HUES64 (cell line): ENCODE data around the gene MEFV.

Experiments
- H3K27ac ChIP-seq: 2 replicates; pipeline ENCODE4 v1.7.0; 2013; ENCODE audit warnings: low read depth, low read length, inconsistent platforms
- H3K27me3 ChIP-seq: 2 replicates; pipeline ENCODE4 v1.6.1; 2013; ENCODE audit warnings: mild to moderate bottlenecking, low read length; ENCODE audit not compliant: insufficient read depth
- H3K36me3 ChIP-seq: 2 replicates; pipeline ENCODE4 v1.6.1; 2013; ENCODE audit warnings: mild to moderate bottlenecking, low read length; ENCODE audit not compliant: insufficient read depth
- H3K4me1 ChIP-seq: 2 replicates; pipeline ENCODE4 v1.6.1; 2013; ENCODE audit warnings: mild to moderate bottlenecking, low read length, moderate library complexity; ENCODE audit not compliant: insufficient read depth
- H3K4me3 ChIP-seq: 2 replicates; pipeline ENCODE4 v1.5.1; 2013; ENCODE audit warnings: mild to moderate bottlenecking, low read length, moderate library complexity
- H3K9ac ChIP-seq: 2 replicates; pipeline ENCODE4 v1.6.1; 2013; ENCODE audit warnings: mild to moderate bottlenecking, low read depth, low read length
- H3K9me3 ChIP-seq: 2 replicates; pipeline ENCODE4 v1.6.1; 2013; ENCODE audit warnings: low read depth, low read length; ENCODE audit not compliant: insufficient read depth
- WGBS: fragments of 150-250, 120-280 bp; methylation state at CpG from one replicate; pipeline ENCODE4 v1.1.7; 2013; ENCODE audit warnings: missing lambda C conversion rate; 5-methylcytosine and 5-hydroxymethylcytosine counted together

The MEFV gene

GRCh38 chr16:3246002-3246401, 10.4 kb downstream of the MEFV start:
- Histone ChIP-seq H3K4me3 (no peak overlapping the region), H3K27me3 (no peaks in the 10 kb centered on the region; the same call in 1 of the 2 replicates), H3K27ac (no peak overlapping the region), H3K9ac (no peak overlapping the region), H3K36me3 (no peaks in the 10 kb centered on the region), H3K4me1 (no peaks in the 10 kb centered on the region), H3K9me3 (no peaks in the 10 kb centered on the region)
- 78% methylated on average over 7 of the region's 7 CpGs for WGBS

- H3K9me3 ChIP-seq, result no peaks in the 10 kb centered on the region
- 91% methylated on average over 6 of the region's 6 CpGs for WGBS
- no peaks in the 10 kb centered on the region; the same call in 1 of the 2 replicates for H3K27me3 ChIP-seq
- H3K9ac ChIP-seq, result no peak overlapping the region
- no peak overlapping the region for H3K4me3 ChIP-seq
- no peaks in the 10 kb centered on the region for H3K36me3 ChIP-seq
- no peak overlapping the region for H3K27ac ChIP-seq
- H3K4me1 ChIP-seq, result no peaks in the 10 kb centered on the region
Observed at GRCh38 chr16:3243882-3244281, 12.6 kb downstream of the MEFV start.

- H3K4me1 ChIP-seq, result no peaks in the 10 kb centered on the region
- no peak overlapping the region for H3K9ac ChIP-seq
- no peaks in the 10 kb centered on the region; the same call in 1 of the 2 replicates for H3K27me3 ChIP-seq
- no peaks in the 10 kb centered on the region for H3K9me3 ChIP-seq
- H3K4me3 ChIP-seq, result no peak overlapping the region
- WGBS, result 83% methylated on average over 11 of the region's 11 CpGs
- H3K36me3 ChIP-seq, result no peaks in the 10 kb centered on the region
- no peak overlapping the region for H3K27ac ChIP-seq
Observed at GRCh38 chr16:3242709-3243108, 13.7 kb downstream of the MEFV start.

- WGBS, result 63% methylated on average over 5 of the region's 5 CpGs
- Histone ChIP-seq H3K36me3 (no peaks in the 10 kb centered on the region), H3K27me3 (no peaks in the 10 kb centered on the region; the same call in 1 of the 2 replicates), H3K27ac (no peak overlapping the region), H3K9ac (no peak overlapping the region), H3K4me3 (no peak overlapping the region), H3K9me3 (0 out of 2 replicates have a peak, but pooled peaks cover 4% of the 10 kb centered on the region), H3K4me1 (no peaks in the 10 kb centered on the region)
Observed at GRCh38 chr16:3241761-3242160, 14.7 kb downstream of the MEFV start.

- H3K4me3 ChIP-seq, result no peak overlapping the region
- H3K9me3 ChIP-seq, result peaks cover 17% of the 10 kb centered on the region; the same call in 1 of the 2 replicates
- no peak overlapping the region for H3K9ac ChIP-seq
- H3K4me1 ChIP-seq, result no peaks in the 10 kb centered on the region
- WGBS, result 87% methylated on average over 29 of the region's 29 CpGs
- no peaks in the 10 kb centered on the region for H3K27me3 ChIP-seq
- no peak overlapping the region for H3K27ac ChIP-seq
- peaks cover 24% of the 10 kb centered on the region for H3K36me3 ChIP-seq
Observed at GRCh38 chr16:3235856-3236669, 20.4 kb downstream of the MEFV start.

GRCh38 chr16:3234857-3235561, 21.4 kb downstream of the MEFV start, which contains the start of gene ZNF200:
Gene ZNF200 (minus strand): TSS chr16:3235158. CDS start chr16:3233755, 1,403 bp downstream.
- Histone ChIP-seq H3K27ac (peak within 1 kb of the TSS; percentile 70), H3K27me3 (no peaks in the 10 kb centered on the region), H3K36me3 (peaks cover 35% of the 10 kb centered on the region), H3K9me3 (peaks cover 27% of the 10 kb centered on the region; the same call in 1 of the 2 replicates), H3K4me1 (no peaks in the 10 kb centered on the region), H3K9ac (peak within 1 kb of the TSS; percentile 91), H3K4me3 (peak within 1 kb of the TSS; percentile 85)
- under 1% methylated on average over 47 of the region's 59 CpGs for WGBS

- Histone ChIP-seq H3K27ac (peak overlapping the region; percentile 70), H3K9me3 (peaks cover 30% of the 10 kb centered on the region; the same call in 1 of the 2 replicates), H3K27me3 (no peaks in the 10 kb centered on the region), H3K36me3 (peaks cover 40% of the 10 kb centered on the region), H3K4me1 (no peaks in the 10 kb centered on the region), H3K4me3 (peak overlapping the region; percentile 85), H3K9ac (peak overlapping the region; percentile 91)
- WGBS, result 4% methylated on average over 18 of the region's 18 CpGs
Observed at GRCh38 chr16:3234543-3234856, 21.9 kb downstream of the MEFV start.

- no peaks in the 10 kb centered on the region for H3K27me3 ChIP-seq
- H3K27ac ChIP-seq, result no peak overlapping the region
- H3K9ac ChIP-seq, result no peak overlapping the region
- peaks cover 61% of the 10 kb centered on the region for H3K36me3 ChIP-seq
- WGBS, result 96% methylated on average over 10 of the region's 10 CpGs
- H3K4me1 ChIP-seq, result no peaks in the 10 kb centered on the region
- H3K4me3 ChIP-seq, result no peak overlapping the region
- peaks cover 76% of the 10 kb centered on the region for H3K9me3 ChIP-seq
Observed at GRCh38 chr16:3223913-3224515, 32.4 kb downstream of the MEFV start.

GRCh38 chr16:3220839-3221238, 35.6 kb downstream of the MEFV start:
- Histone ChIP-seq H3K9me3 (peaks cover 55% of the 10 kb centered on the region), H3K9ac (no peak overlapping the region), H3K36me3 (peaks cover 32% of the 10 kb centered on the region), H3K27ac (no peak overlapping the region), H3K27me3 (no peaks in the 10 kb centered on the region), H3K4me3 (no peak overlapping the region), H3K4me1 (no peaks in the 10 kb centered on the region)
- WGBS, result 82% methylated on average over 10 of the region's 10 CpGs

- no peaks in the 10 kb centered on the region for H3K36me3 ChIP-seq
- no peak overlapping the region for H3K9ac ChIP-seq
- peaks cover 19% of the 10 kb centered on the region for H3K9me3 ChIP-seq
- H3K4me3 ChIP-seq, result no peak overlapping the region
- no peak overlapping the region for H3K27ac ChIP-seq
- WGBS, result 61% methylated on average over 3 of the region's 3 CpGs
- no peaks in the 10 kb centered on the region for H3K27me3 ChIP-seq
- no peaks in the 10 kb centered on the region for H3K4me1 ChIP-seq
Observed at GRCh38 chr16:3216263-3216640, 40.2 kb downstream of the MEFV start.
